OCI-LY3 (cell line): Measurements from ENCODE around the gene NR5A1.

ENCODE experiments used
- H2AFZ ChIP-seq: fragments of 200-600, 300-600 bp; shearing (Covaris generic); 2 replicates; pipeline ENCODE4 v1.6.0; 2014; ENCODE audit warnings: antibody characterized with exemption, low read depth, low read length
- H3K27ac ChIP-seq: fragments of 200-600, 300-600 bp; sonication (generic); 2 replicates; pipeline ENCODE4 v1.5.1; 2014; ENCODE audit warnings: mild to moderate bottlenecking, low read length, moderate library complexity, mixed read lengths
- H3K27me3 ChIP-seq: fragments of 200-600, 300-600 bp; sonication (generic); 2 replicates; pipeline ENCODE4 v1.6.1; 2014; ENCODE audit warnings: low read depth, low read length, mixed read lengths
- H3K36me3 ChIP-seq: fragments of 200-600, 300-600 bp; sonication (generic); replicated peaks from 2 replicates; pipeline ENCODE3; 2014; ENCODE audit warnings: low read depth, low read length, mixed read lengths
- H3K4me1 ChIP-seq: fragments of 300-600, 200-600 bp; sonication (generic); 2 replicates; pipeline ENCODE4 v1.6.1; 2014; ENCODE audit warnings: low read length, mixed read lengths
- H3K4me2 ChIP-seq: fragments of 200-600, 300-600 bp; sonication (generic); 2 replicates; pipeline ENCODE4 v1.6.1; 2014; ENCODE audit warnings: low read length, mixed read lengths
- H3K4me3 ChIP-seq: fragments of 300-600, 200-600 bp; sonication (generic); 2 replicates; pipeline ENCODE4 v1.5.1; 2014; ENCODE audit warnings: antibody characterized with exemption, mild to moderate bottlenecking, low read length, moderate library complexity
- H3K79me2 ChIP-seq: fragments of 300-600, 200-600 bp; shearing (Covaris generic); 2 replicates; pipeline ENCODE4 v1.6.1; 2014; ENCODE audit warnings: mild to moderate bottlenecking, low read length, mixed read lengths
- H3K9ac ChIP-seq: fragments of 300-600, 200-600 bp; shearing (Covaris generic); 2 replicates; pipeline ENCODE4 v1.6.0; 2014; ENCODE audit warnings: mild to moderate bottlenecking, low read length, moderate library complexity
- H3K9me3 ChIP-seq: fragments of 200-600, 300-600 bp; shearing (Covaris generic); 2 replicates; pipeline ENCODE4 v1.6.1; 2014; ENCODE audit warnings: low read length, mixed read lengths; ENCODE audit not compliant: insufficient read depth
- H4K20me1 ChIP-seq: fragments of 200-600, 300-600 bp; sonication (generic); 2 replicates; pipeline ENCODE4 v1.6.1; 2016; ENCODE audit warnings: low read length, mixed read lengths; ENCODE audit not compliant: insufficient read depth
- EZH2phosphoT487 ChIP-seq: fragments of 200-600 bp; shearing (Covaris generic); IDR thresholded peaks from 2 replicates; pipeline ENCODE4 v1.6.1; 2018; ENCODE audit warnings: antibody characterized with exemption, mixed run types, low read depth
- TF ChIP-seq, protein P1 (sequence below): fragments of 200-600, 300-600 bp; sonication (generic); IDR thresholded peaks from 2 replicates; pipeline ENCODE4 v1.5.1; 2014; ENCODE audit warnings: antibody characterized with exemption, low read length, low read depth

The NR5A1 gene

DNA sequence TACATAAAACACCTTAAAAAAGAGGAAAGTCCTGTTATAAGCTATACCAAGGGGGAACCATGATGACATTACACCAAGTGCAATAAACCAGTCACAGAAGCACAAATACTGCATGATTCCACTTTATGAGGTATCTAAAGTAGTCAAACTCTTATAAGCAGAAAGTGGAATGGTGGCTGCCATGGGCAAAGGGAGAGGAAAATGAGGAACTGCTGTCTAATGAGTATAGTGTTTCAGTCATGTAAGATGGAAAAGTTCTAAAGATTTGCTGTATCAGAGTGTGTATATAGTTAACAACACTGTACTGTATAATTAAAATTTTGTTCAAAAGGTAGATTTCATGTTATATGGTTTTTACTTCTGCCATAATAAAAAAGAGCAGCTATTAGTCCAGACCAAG lies 34.6 kb upstream of the NR5A1 start:
- Histone ChIP-seq H3K4me3 (no peak overlapping the region), H3K36me3 (peaks cover 14% of the 10 kb centered on the region), H3K9ac (no peak overlapping the region), H3K9me3 (no peaks in the 10 kb centered on the region), H3K79me2 (no peaks in the 10 kb centered on the region), H3K27ac (no peak overlapping the region), H3K4me2 (no peak overlapping the region), H3K27me3 (no peaks in the 10 kb centered on the region), H4K20me1 (0 out of 2 replicates have a peak, but pooled peaks cover 6% of the 10 kb centered on the region), H2AFZ (no peak overlapping the region), H3K4me1 (peaks cover 11% of the 10 kb centered on the region)
- TF ChIP-seq EZH2phosphoT487, result no peak
- TF ChIP-seq, protein P1, sequence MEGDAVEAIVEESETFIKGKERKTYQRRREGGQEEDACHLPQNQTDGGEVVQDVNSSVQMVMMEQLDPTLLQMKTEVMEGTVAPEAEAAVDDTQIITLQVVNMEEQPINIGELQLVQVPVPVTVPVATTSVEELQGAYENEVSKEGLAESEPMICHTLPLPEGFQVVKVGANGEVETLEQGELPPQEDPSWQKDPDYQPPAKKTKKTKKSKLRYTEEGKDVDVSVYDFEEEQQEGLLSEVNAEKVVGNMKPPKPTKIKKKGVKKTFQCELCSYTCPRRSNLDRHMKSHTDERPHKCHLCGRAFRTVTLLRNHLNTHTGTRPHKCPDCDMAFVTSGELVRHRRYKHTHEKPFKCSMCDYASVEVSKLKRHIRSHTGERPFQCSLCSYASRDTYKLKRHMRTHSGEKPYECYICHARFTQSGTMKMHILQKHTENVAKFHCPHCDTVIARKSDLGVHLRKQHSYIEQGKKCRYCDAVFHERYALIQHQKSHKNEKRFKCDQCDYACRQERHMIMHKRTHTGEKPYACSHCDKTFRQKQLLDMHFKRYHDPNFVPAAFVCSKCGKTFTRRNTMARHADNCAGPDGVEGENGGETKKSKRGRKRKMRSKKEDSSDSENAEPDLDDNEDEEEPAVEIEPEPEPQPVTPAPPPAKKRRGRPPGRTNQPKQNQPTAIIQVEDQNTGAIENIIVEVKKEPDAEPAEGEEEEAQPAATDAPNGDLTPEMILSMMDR, result no peak

DNA sequence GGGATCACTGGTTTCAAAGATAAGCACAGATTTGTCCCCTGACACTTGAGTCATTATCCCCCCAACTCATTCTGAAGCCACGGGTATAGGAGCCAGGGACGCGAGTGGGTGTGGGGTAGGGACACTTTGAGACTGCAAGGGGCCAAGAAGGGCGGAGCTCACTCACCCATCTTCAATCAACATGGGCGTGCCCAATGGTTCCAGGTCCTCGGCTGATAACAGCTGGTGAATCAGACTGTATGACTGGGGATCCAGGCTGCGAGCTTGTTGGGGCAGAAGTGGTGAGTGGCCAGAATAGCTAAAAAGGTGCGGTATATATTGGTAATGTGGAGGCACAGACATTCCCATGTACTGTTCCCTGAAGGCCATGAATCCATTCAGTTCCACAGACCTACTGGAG lies 30.7 kb upstream of the NR5A1 start:
- no peaks in the 10 kb centered on the region for H4K20me1 ChIP-seq
- H3K27me3 ChIP-seq, result no peaks in the 10 kb centered on the region
- TF ChIP-seq, protein P1, result no peak
- TF ChIP-seq EZH2phosphoT487, result no peak
- no peaks in the 10 kb centered on the region for H3K4me1 ChIP-seq
- no peaks in the 10 kb centered on the region for H3K9me3 ChIP-seq
- no peaks in the 10 kb centered on the region for H3K79me2 ChIP-seq
- H3K4me3 ChIP-seq, result no peak overlapping the region
- no peak overlapping the region for H3K4me2 ChIP-seq
- no peak overlapping the region for H3K27ac ChIP-seq
- H3K36me3 ChIP-seq, result peaks cover 27% of the 10 kb centered on the region
- H3K9ac ChIP-seq, result no peak overlapping the region
- H2AFZ ChIP-seq, result no peak overlapping the region

DNA sequence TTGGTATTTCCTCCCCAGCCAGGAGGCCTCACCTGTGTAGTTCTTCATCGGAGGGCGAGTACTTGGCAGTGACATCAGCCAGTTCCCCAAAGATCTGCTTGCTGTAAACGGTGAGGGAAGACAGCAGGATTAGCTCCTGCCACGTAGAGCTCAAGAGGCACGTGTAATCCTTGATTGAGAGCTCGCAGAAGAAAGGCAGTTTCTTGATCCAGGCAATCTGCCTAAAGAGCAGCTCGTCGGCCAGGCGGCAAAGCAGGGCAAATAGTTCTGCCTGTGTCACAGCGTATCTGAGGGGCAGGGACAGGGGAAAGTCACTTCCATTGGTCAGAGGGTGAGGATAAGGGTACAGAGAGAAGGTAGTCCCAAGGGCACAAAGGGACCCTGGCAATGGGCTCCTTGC lies 28.6 kb upstream of the NR5A1 start:
- H3K27ac ChIP-seq, result no peak overlapping the region
- no peak overlapping the region for H3K4me3 ChIP-seq
- H2AFZ ChIP-seq, result no peak overlapping the region
- H4K20me1 ChIP-seq, result no peaks in the 10 kb centered on the region
- no peak overlapping the region for H3K9ac ChIP-seq
- peaks cover 28% of the 10 kb centered on the region for H3K36me3 ChIP-seq
- no peaks in the 10 kb centered on the region for H3K9me3 ChIP-seq
- H3K27me3 ChIP-seq, result no peaks in the 10 kb centered on the region
- H3K4me2 ChIP-seq, result no peak overlapping the region
- H3K79me2 ChIP-seq, result no peaks in the 10 kb centered on the region
- no peaks in the 10 kb centered on the region for H3K4me1 ChIP-seq
- TF ChIP-seq EZH2phosphoT487, result no peak
- TF ChIP-seq, protein P1, result no peak

DNA sequence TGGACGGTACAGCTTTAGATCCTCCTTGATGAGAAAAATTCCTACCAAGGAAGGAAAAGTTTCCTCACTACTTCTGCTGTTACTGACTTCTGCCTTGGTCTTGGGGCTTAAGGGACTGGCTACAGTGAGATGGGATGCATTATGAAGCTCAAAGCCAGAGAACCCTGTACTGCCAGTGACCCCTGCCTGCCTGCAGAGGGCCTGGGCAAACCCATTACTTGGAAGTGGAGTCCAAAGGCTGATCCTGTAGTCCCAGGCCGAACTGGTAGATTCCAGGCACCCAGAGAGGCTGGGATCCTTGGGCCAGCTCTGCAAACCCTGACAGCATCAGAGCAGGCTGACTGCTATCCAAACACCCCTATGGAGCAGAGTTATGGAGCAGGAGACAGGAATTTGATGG lies 25.7 kb upstream of the NR5A1 start:
- H3K9me3 ChIP-seq, result no peaks in the 10 kb centered on the region
- no peak overlapping the region for H3K4me3 ChIP-seq
- no peak overlapping the region for H2AFZ ChIP-seq
- no peak overlapping the region for H3K4me2 ChIP-seq
- H4K20me1 ChIP-seq, result no peaks in the 10 kb centered on the region; the same call in 1 of the 2 replicates
- no peaks in the 10 kb centered on the region for H3K4me1 ChIP-seq
- H3K27ac ChIP-seq, result no peak overlapping the region
- no peaks in the 10 kb centered on the region for H3K79me2 ChIP-seq
- no peak overlapping the region for H3K9ac ChIP-seq
- TF ChIP-seq, protein P1, result no peak
- no peak for TF ChIP-seq EZH2phosphoT487
- H3K36me3 ChIP-seq, result peaks cover 21% of the 10 kb centered on the region
- H3K27me3 ChIP-seq, result no peaks in the 10 kb centered on the region
